HCT116 (cell line): ENCODE data around the gene NUP210. TPM values are rescaled to one million over a fixed set of nuclear protein-coding genes. Genes with fewer than 3 reads are reported as not detected.

ENCODE experiments used
- ATAC-seq: fragments of 200-7000 bp; cut with Tn5 transposase; 2 replicates; pipeline ENCODE4 v1.9.1; 2020; ENCODE audit warnings: mild to moderate bottlenecking, moderate library complexity
- BruUV-seq: library from RNA; stranded (reverse); fragments of 400-500 nt; replicated peaks from 2 replicates; lab custom pipeline; 2021; lab: Mats Ljungman, UMichigan
- CTCF ChIA-PET: fragments of 300-600 bp; sonication (Branson Sonifier 250); formaldehyde crosslinking; loops from one replicate; lab custom pipeline; 2021; ENCODE audit warnings: antibody characterized with exemption; lab: Charles Lee
- POLR2A ChIA-PET: fragments of 300-600, 350-600 bp; sonication (Branson Sonifier 250); formaldehyde crosslinking; loops from one replicate; lab custom pipeline; 2021; ENCODE audit warnings: antibody characterized with exemption; lab: Charles Lee
- RAD21 ChIA-PET, 2 experiments: fragments of 300-600 bp; sonication (Branson Sonifier 250); formaldehyde crosslinking; loops; one replicate each; lab custom pipeline; 2023; ENCODE audit warnings: low total read pairs in 2 of 2; ENCODE audit not compliant: uncharacterized antibody in 2 of 2, unreplicated experiment in 2 of 2, low non-redundant PET in 1 of 2; lab: Charles Lee
- DNase-seq: peaks from one replicate; pipeline ENCODE4 v3.0.0-alpha.2; 2010; ENCODE audit warnings: low read depth, low spot score
- H2AFZ ChIP-seq: fragments of 200-600 bp; shearing (Covaris generic), sonication (generic); 2 replicates; pipeline ENCODE4 v1.6.1; 2017; ENCODE audit warnings: low read depth, mixed run types, mixed read lengths, antibody characterized with exemption, low read length; ENCODE audit not compliant: poor library complexity, severe bottlenecking
- H3K27ac ChIP-seq: 2 replicates; pipeline ENCODE4 v1.5.1; 2012; ENCODE audit warnings: low read depth, low read length
- H3K27me3 ChIP-seq: fragments of 200-600 bp; sonication (generic); 2 replicates; pipeline ENCODE4 v1.6.1; 2016; ENCODE audit warnings: mixed run types, low read length, mixed read lengths; ENCODE audit not compliant: insufficient read depth
- H3K36me3 ChIP-seq, 2 experiments: fragments of 200-500 bp in 1 of 2; fragments of 200-600 bp in 1 of 2; sonication (Bioruptor generic) in 1 of 2; sonication (generic) in 1 of 2; 2 replicates each; pipeline versions ENCODE4 v1.5.1 to v1.6.1; 2014 to 2016; ENCODE audit warnings: low read length in 2 of 2, inconsistent platforms in 1 of 2, mixed read lengths in 1 of 2, mixed run types in 1 of 2; ENCODE audit not compliant: insufficient read depth in 2 of 2, control insufficient read depth in 1 of 2
- H3K4me1 ChIP-seq, 2 experiments: fragments of 200-600 bp in 1 of 2; sonication (generic) in 1 of 2; 2 replicates each; pipeline versions ENCODE4 v1.5.1 to v1.6.1; 2012 to 2017; ENCODE audit warnings: low read length in 2 of 2, inconsistent platforms in 1 of 2, mild to moderate bottlenecking in 1 of 2, mixed read lengths in 1 of 2, mixed run types in 1 of 2, moderate library complexity in 1 of 2; ENCODE audit not compliant: insufficient read depth in 2 of 2, control insufficient read depth in 1 of 2
- H3K4me2 ChIP-seq: fragments of 200-600 bp; sonication (generic); 2 replicates; pipeline ENCODE4 v1.6.1; 2017; ENCODE audit warnings: mixed run types, low read length, mixed read lengths
- H3K4me3 ChIP-seq, 2 experiments: fragments of 200-600 bp in 1 of 2; sonication (generic) in 1 of 2; replicated peaks in 1 of 2; 2 replicates each; pipeline ENCODE4 v1.5.1; 2011 to 2016; ENCODE audit warnings: low read length in 2 of 2, control low read depth in 1 of 2, low read depth in 1 of 2, mild to moderate bottlenecking in 1 of 2, mixed read lengths in 1 of 2, mixed run types in 1 of 2
- H3K79me2 ChIP-seq: fragments of 200-600 bp; sonication (generic); 2 replicates; pipeline ENCODE4 v1.6.1; 2017; ENCODE audit warnings: mild to moderate bottlenecking, mixed run types, low read length, moderate library complexity, mixed read lengths; ENCODE audit not compliant: insufficient read depth
- H3K9ac ChIP-seq: fragments of 200-600 bp; sonication (generic); 2 replicates; pipeline ENCODE4 v1.6.1; 2016; ENCODE audit warnings: low read length, mixed read lengths
- H3K9me2 ChIP-seq: fragments of 200-600 bp; sonication (generic), shearing (Covaris generic); 2 replicates; pipeline ENCODE4 v1.6.1; 2017; ENCODE audit warnings: mixed run types, mild to moderate bottlenecking, moderate library complexity; ENCODE audit not compliant: insufficient read depth
- H3K9me3 ChIP-seq, 2 experiments: fragments of 200-500 bp in 1 of 2; fragments of 200-600 bp in 1 of 2; sonication (Bioruptor generic) in 1 of 2; sonication (generic) in 1 of 2; 2 replicates each; pipeline ENCODE4 v1.6.1; 2014 to 2017; ENCODE audit warnings: low read length in 2 of 2, mixed read lengths in 2 of 2, inconsistent platforms in 1 of 2, low read depth in 1 of 2, mild to moderate bottlenecking in 1 of 2, mixed run types in 1 of 2, moderate library complexity in 1 of 2; ENCODE audit not compliant: control insufficient read depth in 1 of 2, insufficient read depth in 1 of 2
- H4K20me1 ChIP-seq: fragments of 200-600 bp; sonication (generic), shearing (Covaris generic); 2 replicates; pipeline ENCODE4 v1.6.1; 2017; ENCODE audit warnings: mixed run types, mild to moderate bottlenecking, moderate library complexity; ENCODE audit not compliant: insufficient read depth
- CEBPB ChIP-seq: IDR thresholded peaks from 2 replicates; pipeline ENCODE4 v1.6.1; 2012; ENCODE audit warnings: low read depth
- EGR1 ChIP-seq: IDR thresholded peaks from 2 replicates; pipeline ENCODE4 v1.6.1; 2012; ENCODE audit warnings: low read depth
- ELF1 ChIP-seq: IDR thresholded peaks from 2 replicates; pipeline ENCODE4 v1.6.1; 2012; ENCODE audit warnings: low read depth, borderline replicate concordance
- EZH2 ChIP-seq: fragments of 200-600 bp; sonication (generic); IDR thresholded peaks from 2 replicates; pipeline ENCODE4 v1.6.1; 2017; ENCODE audit warnings: antibody characterized with exemption, mixed run types
- EZH2phosphoT487 ChIP-seq: fragments of 200-600 bp; IDR thresholded peaks from 2 replicates; pipeline ENCODE4 v1.6.1; 2018; ENCODE audit warnings: antibody characterized with exemption, borderline replicate concordance
- FOSL1 ChIP-seq: IDR thresholded peaks from 2 replicates; pipeline ENCODE4 v1.6.1; 2012; ENCODE audit warnings: low read depth
- POLR2AphosphoS5 ChIP-seq: IDR thresholded peaks from 2 replicates; pipeline ENCODE4 v1.6.1; 2011; ENCODE audit warnings: mild to moderate bottlenecking, low read depth, low read length, moderate library complexity
- RAD21 ChIP-seq: IDR thresholded peaks from 2 replicates; pipeline ENCODE4 v1.6.1; 2012; ENCODE audit warnings: low read depth, mild to moderate bottlenecking
- REST ChIP-seq: IDR thresholded peaks from 2 replicates; pipeline ENCODE4 v1.6.1; 2012; ENCODE audit warnings: low read depth
- SIN3A ChIP-seq: IDR thresholded peaks from 2 replicates; pipeline ENCODE4 v1.6.1; 2012; ENCODE audit warnings: low read depth
- SP1 ChIP-seq: IDR thresholded peaks from 2 replicates; pipeline ENCODE4 v1.6.1; 2012; ENCODE audit warnings: low read depth
- TCF7L2 ChIP-seq: IDR thresholded peaks from 2 replicates; pipeline ENCODE4 v1.7.0; 2011; ENCODE audit warnings: borderline replicate concordance, inconsistent platforms; ENCODE audit not compliant: insufficient read depth, insufficient read length; ENCODE audit errors: extremely low read depth
- YY1 ChIP-seq: IDR thresholded peaks from 2 replicates; pipeline ENCODE4 v1.6.1; 2011; ENCODE audit warnings: low read length, low read depth, moderate library complexity, mild to moderate bottlenecking; ENCODE audit not compliant: insufficient replicate concordance; ENCODE audit errors: extremely low read depth
- ZFX ChIP-seq: fragments of 450-650 bp; IDR thresholded peaks from 2 replicates; pipeline ENCODE4 v1.6.1; 2017
- intact Hi-C: fragments of 100-400 bp; cut with micrococcal nuclease; formaldehyde crosslinking; loops from 2 replicates; pipeline ENCODE4 v1.10.0; 2022
- total RNA-seq: library from RNA; stranded (reverse); gene quantifications from one replicate; pipeline ENCODE4 v1.2.1, GENCODE V29; 2021; ENCODE audit not compliant: unreplicated experiment

The NUP210 gene
- total RNA-seq, 1 experiment from 2014 or later = 74.9 TPM

GRCh38 chr3:13324835-13325501, 95.2 kb downstream of the NUP210 start:
- BruUV-seq = no TSS peak
- intact Hi-C loops = no loop called here

GRCh38 chr3:13323822-13324221, 96.3 kb downstream of the NUP210 start:
- Histone ChIP-seq H3K4me1 (no peaks in the 10 kb centered on the region), H3K36me3 (peaks cover 12 to 24% of the 10 kb centered on the region in 2 experiments; a peak in 3 of 4 replicates), H3K27ac (no peak overlapping the region), H3K9me2 (no peaks in the 10 kb centered on the region), H3K9ac (no peak overlapping the region), H3K79me2 (no peaks in the 10 kb centered on the region), H3K4me3 (no peak overlapping the region), H3K4me2 (no peak overlapping the region), H4K20me1 (no peaks in the 10 kb centered on the region), H2AFZ (no peak overlapping the region), H3K9me3 (no peaks in the 10 kb centered on the region), H3K27me3 (no peaks in the 10 kb centered on the region)
- BruUV-seq = no TSS peak
- RAD21 ChIA-PET = interaction anchor here in 1 of 2 experiments (0.5 kb wide), 1 partner anchor 115 kb away, joined by 4 read pairs; no protein-coding TSS in a partner anchor
- DNase-seq (no peak), ATAC-seq (no peak; the same call in 1 of the 2 replicates)
- TF ChIP-seq SIN3A (no peak), YY1 (no peak), RAD21 (no peak), TCF7L2 (no peak), CEBPB (no peak), ZFX (no peak), EZH2phosphoT487 (no peak), ELF1 (no peak), POLR2AphosphoS5 (no peak), REST (no peak), FOSL1 (no peak), SP1 (no peak)
- intact Hi-C loops = no loop called here
- POLR2A ChIA-PET = no interaction called here
- CTCF ChIA-PET = no interaction called here

More at GRCh38 chr3:13324835-13325501, 95.2 kb downstream of the NUP210 start:
- H3K79me2 ChIP-seq = no peaks in the 10 kb centered on the region
- no peak overlapping the region for H2AFZ ChIP-seq
- DNase-seq = no peak
- H3K27me3 ChIP-seq = no peaks in the 10 kb centered on the region
- POLR2A ChIA-PET = no interaction called here
- H3K4me2 ChIP-seq = no peak overlapping the region
- no peak for ATAC-seq
- no peak overlapping the region for H3K4me3 ChIP-seq
- H3K36me3 ChIP-seq = peaks cover 12 to 27% of the 10 kb centered on the region in 2 experiments; a peak in 3 of 4 replicates
- no peaks in the 10 kb centered on the region for H3K4me1 ChIP-seq
- TF ChIP-seq EGR1 (no peak), POLR2AphosphoS5 (no peak), CEBPB (no peak), EZH2 (no peak), RAD21 (no peak)
- no peak overlapping the region for H3K27ac ChIP-seq
- H3K9ac ChIP-seq = no peak overlapping the region
- CTCF ChIA-PET = no interaction called here
- RAD21 ChIA-PET = no interaction called here
- no peaks in the 10 kb centered on the region for H3K9me2 ChIP-seq
- no peaks in the 10 kb centered on the region for H3K9me3 ChIP-seq
- no peaks in the 10 kb centered on the region for H4K20me1 ChIP-seq
